ENCODE results near the gene MAST4.

Gene MAST4

DNA sequence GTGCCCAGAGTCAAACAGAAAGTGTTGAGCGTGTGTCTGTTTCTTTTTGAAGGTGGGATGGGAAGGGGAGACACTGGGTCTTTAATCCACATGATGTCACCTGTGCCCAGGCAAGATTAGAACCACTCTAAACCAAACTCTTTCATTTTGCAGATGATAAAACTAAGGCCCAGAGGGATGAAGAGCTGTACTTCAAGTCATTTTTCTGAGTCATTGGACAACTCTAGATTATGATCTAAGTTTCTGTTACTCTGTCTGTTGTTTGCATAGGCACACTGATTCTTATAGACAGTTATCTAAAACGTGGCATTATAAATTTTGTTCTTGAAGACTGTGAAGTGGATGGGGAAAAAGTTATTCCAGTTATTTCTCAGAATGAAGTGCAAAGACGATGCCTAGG, 48.8 kb downstream of the MAST4 start:
- no peak overlapping the region for H3K27ac ChIP-seq
- TF ChIP-seq, protein P1, sequence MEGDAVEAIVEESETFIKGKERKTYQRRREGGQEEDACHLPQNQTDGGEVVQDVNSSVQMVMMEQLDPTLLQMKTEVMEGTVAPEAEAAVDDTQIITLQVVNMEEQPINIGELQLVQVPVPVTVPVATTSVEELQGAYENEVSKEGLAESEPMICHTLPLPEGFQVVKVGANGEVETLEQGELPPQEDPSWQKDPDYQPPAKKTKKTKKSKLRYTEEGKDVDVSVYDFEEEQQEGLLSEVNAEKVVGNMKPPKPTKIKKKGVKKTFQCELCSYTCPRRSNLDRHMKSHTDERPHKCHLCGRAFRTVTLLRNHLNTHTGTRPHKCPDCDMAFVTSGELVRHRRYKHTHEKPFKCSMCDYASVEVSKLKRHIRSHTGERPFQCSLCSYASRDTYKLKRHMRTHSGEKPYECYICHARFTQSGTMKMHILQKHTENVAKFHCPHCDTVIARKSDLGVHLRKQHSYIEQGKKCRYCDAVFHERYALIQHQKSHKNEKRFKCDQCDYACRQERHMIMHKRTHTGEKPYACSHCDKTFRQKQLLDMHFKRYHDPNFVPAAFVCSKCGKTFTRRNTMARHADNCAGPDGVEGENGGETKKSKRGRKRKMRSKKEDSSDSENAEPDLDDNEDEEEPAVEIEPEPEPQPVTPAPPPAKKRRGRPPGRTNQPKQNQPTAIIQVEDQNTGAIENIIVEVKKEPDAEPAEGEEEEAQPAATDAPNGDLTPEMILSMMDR (conservative IDR thresholded peaks at IDR 0.05; ENCODE audit: low read depth), result no peak
- DNase-seq (ENCODE audit: low spot score), result no peak
- ChIA-PET CTCF (interaction anchor here (0.5 to 0.6 kb wide), 2 partner anchors 131 to 182 kb away, joined by 3 read pairs; no protein-coding TSS in a partner anchor), POLR2A (ENCODE audit: low non-redundant PET) (no interaction called here)

DNA sequence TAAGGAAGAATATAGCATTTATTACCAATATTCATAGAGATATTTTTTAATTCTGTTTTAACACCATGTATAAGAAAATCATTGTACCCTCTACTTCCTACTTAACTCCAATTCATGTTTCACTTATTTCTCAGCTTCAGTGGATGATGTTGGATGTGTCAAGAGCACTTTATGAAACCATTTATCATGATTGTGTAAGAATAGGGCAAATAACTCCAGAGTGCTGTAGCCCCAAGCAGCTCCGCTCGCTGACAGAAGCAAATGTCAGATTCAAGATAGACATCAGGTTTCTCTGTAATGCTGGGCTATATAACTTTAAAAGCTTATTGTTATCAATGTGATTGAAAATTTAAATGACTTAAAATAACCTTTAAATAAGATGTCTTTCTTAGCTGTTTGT, 50.4 kb downstream of the MAST4 start:
- no peak overlapping the region for H3K27ac ChIP-seq
- TF ChIP-seq, protein P1 (conservative IDR thresholded peaks at IDR 0.05; ENCODE audit: low read depth), result no peak
- ChIA-PET POLR2A (ENCODE audit: low non-redundant PET) (no interaction called here), CTCF (interaction anchor here (0.6 kb wide), 1 partner anchor 938 kb away, joined by 3 read pairs; no protein-coding TSS in a partner anchor)
- no peak for DNase-seq (ENCODE audit: low spot score)

DNA sequence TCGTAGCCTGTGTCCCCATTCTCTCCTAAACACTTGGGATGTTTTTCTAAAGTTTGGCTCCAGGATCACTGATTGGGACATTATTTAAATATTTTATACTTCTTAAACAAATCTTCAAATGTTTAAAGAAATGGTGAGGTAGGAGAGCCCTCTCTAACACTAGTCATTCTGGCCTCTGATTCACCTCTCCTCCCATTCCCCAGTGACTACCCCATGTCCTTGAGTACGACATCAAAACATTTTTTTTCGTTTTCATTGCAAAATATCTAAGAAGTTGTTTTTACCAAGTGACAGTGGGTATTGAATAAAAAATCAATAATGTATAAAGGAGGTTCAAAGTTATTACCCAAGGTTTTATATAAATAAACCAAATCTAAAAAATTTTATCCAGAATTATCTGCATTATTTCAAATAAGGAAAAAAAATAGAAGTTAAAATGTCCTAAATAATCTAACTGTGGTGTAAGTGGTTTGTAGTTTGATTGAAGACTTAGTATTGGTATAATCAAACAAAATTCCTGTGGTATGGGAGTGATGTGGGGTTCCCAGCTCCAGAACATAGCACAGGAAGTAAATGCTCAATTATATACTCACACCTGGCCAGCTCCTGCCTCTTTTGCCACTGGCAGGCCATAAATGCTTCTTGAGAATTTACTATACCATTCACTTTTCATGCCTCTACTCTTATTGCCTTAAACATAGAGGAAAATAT, 51.1 kb downstream of the MAST4 start:
- no peak for DNase-seq (ENCODE audit: low spot score)

DNA sequence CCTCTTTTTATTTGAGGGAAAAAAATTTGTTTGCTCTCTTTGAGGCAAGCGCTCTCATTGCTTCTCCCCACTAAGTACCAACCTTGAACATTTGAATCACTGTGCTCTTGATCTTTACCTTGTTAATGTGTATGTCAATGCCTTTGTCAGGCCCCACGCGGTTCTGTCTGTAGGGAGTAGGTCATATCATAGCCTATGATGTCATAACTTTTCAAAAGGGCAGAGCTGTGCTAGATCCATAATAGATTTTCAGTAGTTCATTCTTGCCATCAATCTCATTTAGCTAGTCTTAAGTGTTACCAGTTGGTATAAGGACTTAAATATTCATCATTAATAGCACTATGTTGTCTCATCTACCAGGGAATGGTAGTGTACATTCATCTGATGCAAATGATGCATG, 56.6 kb downstream of the MAST4 start:
- TF ChIP-seq, protein P1 (conservative IDR thresholded peaks at IDR 0.05; ENCODE audit: low read depth), result no peak
- POLR2A ChIA-PET (ENCODE audit: low non-redundant PET), result no interaction called here
- no peak for DNase-seq (ENCODE audit: low spot score)
- CTCF ChIA-PET, result interaction anchor here (0.9 kb wide), 1 partner anchor 9 kb away, joined by 3 read pairs; no protein-coding TSS in a partner anchor
- H3K27ac ChIP-seq, result no peak overlapping the region

More for the DNA sequence above, 51.1 kb downstream of the MAST4 start:
- no peak overlapping the region for H3K27ac ChIP-seq
- TF ChIP-seq, protein P1 (conservative IDR thresholded peaks at IDR 0.05; ENCODE audit: low read depth), result no peak
- POLR2A ChIA-PET (ENCODE audit: low non-redundant PET), result no interaction called here
- CTCF ChIA-PET, result no interaction called here

DNA sequence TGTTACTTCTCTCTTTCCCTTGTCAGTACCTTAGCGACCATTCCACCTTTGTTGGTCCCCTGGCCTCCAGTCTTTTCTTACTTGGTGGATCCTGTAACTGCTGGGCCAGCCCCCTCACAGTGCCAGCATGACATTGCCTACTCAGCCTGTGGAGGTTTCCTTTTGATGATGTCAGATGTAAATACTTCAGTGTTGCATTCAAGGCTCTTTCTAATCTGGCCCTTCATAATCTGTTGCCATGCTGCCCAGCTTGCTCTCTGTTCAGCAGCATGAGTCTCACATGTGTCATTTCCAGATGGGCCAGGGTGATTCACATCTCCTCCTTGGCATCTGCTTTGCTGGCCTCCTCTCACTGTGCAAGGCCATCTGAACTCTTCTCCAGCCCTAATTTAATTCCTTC, 57.1 kb downstream of the MAST4 start:
- ChIA-PET CTCF (interaction anchor here (0.6 kb wide), 1 partner anchor 1768 kb away, joined by 3 read pairs; no protein-coding TSS in a partner anchor), POLR2A (ENCODE audit: low non-redundant PET) (no interaction called here)
- no peak overlapping the region for H3K27ac ChIP-seq
- TF ChIP-seq, protein P1 (conservative IDR thresholded peaks at IDR 0.05; ENCODE audit: low read depth), result no peak
- DNase-seq (ENCODE audit: low spot score), result peak; percentile 26

DNA sequence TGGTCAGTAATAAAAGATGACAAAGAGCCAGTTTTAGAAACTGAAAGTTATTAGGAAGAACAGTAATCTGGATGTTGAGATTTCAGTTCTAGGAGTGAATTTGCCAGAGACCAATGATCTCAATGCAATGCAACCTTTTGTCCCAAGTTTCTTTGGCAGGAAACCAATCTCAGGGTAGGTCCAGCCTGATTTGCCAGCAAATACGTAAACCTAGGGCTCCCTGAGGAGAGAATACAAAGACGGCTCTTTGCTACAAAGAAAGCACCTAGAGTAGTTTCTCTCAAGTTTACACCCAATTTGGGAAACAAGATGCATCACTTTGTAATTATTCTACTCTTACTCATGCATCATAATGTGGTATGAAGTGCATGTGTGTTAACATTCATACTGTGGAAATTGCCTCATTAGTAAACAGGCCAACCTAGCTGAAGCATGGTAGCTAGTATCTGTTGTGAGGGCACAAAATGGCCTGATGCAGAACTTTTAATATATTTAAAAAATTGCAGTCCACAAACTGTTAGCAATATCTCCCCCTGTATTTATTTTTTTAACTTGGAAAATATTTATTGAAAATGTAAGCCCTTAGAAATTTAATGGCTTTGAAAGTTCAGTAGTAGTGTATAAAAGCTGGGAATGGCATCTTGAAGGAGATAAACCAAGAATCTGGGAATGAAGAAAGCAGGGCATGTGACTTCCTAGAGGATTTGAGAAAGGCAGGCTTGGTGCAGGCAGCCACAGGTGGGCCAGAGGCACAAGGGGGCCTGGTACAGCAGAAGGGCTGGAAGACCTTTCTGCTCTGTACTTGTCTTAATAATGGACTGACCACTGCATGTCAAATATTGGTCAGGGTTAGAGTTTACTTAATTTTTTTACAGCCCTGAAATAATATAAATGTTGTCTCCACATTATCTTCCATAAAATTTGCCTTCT, 59.5 kb downstream of the MAST4 start:
- DNase-seq (ENCODE audit: low spot score), result no peak
- CTCF ChIA-PET, result no interaction called here

More for the DNA sequence above, 59.5 kb downstream of the MAST4 start:
- TF ChIP-seq, protein P1 (conservative IDR thresholded peaks at IDR 0.05; ENCODE audit: low read depth), result no peak
- POLR2A ChIA-PET (ENCODE audit: low non-redundant PET), result no interaction called here
- H3K27ac ChIP-seq, result no peak overlapping the region

Measured in RWPE1 (cell line).